ENCODE measurements around the gene CDX1.

The CDX1 gene

DNA sequence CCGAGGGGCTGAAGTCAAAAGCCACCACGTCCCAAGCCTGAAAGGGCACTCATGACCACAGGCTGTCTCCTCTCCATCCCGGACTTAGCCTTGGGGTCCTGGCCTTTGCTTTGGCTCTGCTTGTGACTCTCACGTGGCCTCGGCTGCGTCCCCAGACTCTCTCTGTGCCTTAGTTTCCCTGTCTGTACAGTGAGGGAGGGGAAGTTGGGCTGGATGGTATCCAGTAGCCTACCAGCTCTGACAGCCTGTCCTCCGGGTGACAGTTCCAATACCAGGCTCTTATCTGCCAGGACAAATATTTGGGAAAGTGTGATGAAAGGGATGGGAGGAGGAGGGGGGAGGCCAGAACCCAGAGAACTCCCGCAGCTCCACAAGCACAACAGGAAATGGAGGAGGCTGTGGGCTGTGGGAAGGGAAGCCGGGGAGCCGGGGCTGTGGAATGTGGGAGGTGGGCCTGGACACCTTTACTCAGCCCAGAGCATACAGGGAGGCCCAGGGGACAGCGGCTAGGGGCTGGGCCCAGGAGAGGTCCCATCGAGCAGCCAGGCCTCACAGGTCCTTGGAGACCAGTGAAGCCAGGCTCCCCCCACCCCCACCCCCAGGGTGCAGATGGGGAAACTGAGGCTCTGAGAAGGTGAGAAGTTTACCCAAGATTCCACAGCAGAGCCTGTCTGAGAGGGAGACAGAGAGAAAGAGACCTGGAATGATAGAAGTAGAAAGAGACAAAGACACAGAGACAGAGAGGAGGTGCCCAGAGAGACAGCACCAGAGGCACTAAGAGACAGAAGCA lies 29.2 kb upstream of the CDX1 start:
- H3K27ac ChIP-seq: no peak overlapping the region
- TF ChIP-seq, protein P1, sequence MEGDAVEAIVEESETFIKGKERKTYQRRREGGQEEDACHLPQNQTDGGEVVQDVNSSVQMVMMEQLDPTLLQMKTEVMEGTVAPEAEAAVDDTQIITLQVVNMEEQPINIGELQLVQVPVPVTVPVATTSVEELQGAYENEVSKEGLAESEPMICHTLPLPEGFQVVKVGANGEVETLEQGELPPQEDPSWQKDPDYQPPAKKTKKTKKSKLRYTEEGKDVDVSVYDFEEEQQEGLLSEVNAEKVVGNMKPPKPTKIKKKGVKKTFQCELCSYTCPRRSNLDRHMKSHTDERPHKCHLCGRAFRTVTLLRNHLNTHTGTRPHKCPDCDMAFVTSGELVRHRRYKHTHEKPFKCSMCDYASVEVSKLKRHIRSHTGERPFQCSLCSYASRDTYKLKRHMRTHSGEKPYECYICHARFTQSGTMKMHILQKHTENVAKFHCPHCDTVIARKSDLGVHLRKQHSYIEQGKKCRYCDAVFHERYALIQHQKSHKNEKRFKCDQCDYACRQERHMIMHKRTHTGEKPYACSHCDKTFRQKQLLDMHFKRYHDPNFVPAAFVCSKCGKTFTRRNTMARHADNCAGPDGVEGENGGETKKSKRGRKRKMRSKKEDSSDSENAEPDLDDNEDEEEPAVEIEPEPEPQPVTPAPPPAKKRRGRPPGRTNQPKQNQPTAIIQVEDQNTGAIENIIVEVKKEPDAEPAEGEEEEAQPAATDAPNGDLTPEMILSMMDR (IDR thresholded peaks at IDR 0.05): no peak
- H3K4me3 ChIP-seq (ENCODE audit: low read depth in 1 of 2, low read length in 1 of 2): no peak overlapping the region
- no peaks in the 10 kb centered on the region for H3K36me3 ChIP-seq
- H3K27me3 ChIP-seq: peaks cover 11% of the 10 kb centered on the region
- H3K4me1 ChIP-seq (ENCODE audit: control insufficient read depth in 1 of 2, insufficient read depth in 1 of 2, low read depth in 1 of 2, low read length in 1 of 2): peaks cover 0 to under 1% of the 10 kb centered on the region in 2 experiments
- H3K9me3 ChIP-seq: no peaks in the 10 kb centered on the region

GRCh38 chr5:150137997-150138396 lies 28.6 kb upstream of the CDX1 start:
- no peaks in the 10 kb centered on the region for H3K9me3 ChIP-seq
- H3K36me3 ChIP-seq: no peaks in the 10 kb centered on the region
- peaks cover 11% of the 10 kb centered on the region for H3K27me3 ChIP-seq
- H3K27ac ChIP-seq: no peak overlapping the region
- TF ChIP-seq, protein P1 (IDR thresholded peaks at IDR 0.05): no peak
- H3K4me3 ChIP-seq (ENCODE audit: low read depth in 1 of 2, low read length in 1 of 2): no peak overlapping the region
- peaks cover 3 to 7% of the 10 kb centered on the region in 2 experiments for H3K4me1 ChIP-seq (ENCODE audit: control insufficient read depth in 1 of 2, insufficient read depth in 1 of 2, low read depth in 1 of 2, low read length in 1 of 2)

DNA sequence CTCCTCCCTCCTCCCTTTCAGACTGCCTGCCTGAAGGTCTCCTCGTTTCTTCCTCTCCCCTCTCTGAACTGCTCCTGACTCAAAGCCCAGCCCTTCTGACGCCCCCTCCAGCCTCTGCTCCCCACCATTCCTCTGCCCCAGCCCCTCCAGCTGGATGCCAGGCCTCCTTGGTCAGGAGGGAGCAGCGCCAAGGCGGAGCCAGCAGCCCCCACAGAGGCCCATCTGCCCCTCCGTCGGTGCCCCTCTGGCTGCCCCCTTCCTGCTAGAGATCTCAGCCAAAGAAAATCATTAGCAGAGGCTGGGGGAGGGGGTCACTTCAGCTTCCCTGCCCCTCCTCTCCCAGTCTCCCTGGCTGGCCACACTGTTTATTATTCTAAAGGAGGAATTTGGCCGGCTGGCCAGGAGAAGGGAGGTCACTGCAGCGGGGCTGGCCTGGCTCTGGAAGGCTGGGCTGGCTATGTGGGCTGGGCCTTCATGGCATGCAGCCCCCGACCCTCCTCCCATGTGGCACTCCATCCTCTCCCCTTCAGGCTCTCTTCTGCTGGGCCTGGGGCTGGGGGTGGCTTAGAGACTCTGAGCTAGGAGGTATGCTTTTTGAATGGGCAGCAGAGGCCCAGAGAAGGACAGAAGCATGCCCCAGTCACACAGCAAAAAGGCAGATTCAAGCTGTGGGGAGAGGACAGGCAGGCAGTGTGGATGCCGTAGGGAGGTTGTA lies 27.9 kb upstream of the CDX1 start:
- H3K4me1 ChIP-seq (ENCODE audit: control insufficient read depth in 1 of 2, insufficient read depth in 1 of 2, low read depth in 1 of 2, low read length in 1 of 2): peaks cover 8 to 10% of the 10 kb centered on the region in 2 experiments
- H3K9me3 ChIP-seq: no peaks in the 10 kb centered on the region
- TF ChIP-seq, protein P1 (IDR thresholded peaks at IDR 0.05): no peak
- no peaks in the 10 kb centered on the region for H3K36me3 ChIP-seq
- no peak overlapping the region for H3K4me3 ChIP-seq (ENCODE audit: low read depth in 1 of 2, low read length in 1 of 2)
- no peak overlapping the region for H3K27ac ChIP-seq
- H3K27me3 ChIP-seq: peaks cover 8% of the 10 kb centered on the region

DNA sequence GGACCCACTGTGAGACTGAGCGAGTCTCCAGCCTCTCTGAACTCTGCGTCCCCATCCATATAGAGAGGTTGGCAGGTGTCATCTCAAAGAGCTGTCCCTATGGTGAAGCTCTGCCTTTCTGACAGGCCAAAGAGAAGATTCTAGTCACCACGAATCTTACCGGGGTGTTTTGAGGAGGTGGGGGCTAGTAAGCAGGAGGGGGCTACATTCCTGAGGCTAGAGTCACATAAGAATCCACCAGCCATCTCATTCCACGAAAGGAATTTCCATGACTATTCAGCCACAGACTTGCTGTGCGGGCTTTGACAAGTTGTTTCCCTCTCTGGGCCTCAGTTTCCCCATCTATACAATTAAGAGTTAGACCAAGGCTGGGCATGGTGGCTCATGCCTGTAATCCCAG lies 27.2 kb upstream of the CDX1 start:
- H3K4me1 ChIP-seq (ENCODE audit: control insufficient read depth in 1 of 2, insufficient read depth in 1 of 2, low read depth in 1 of 2, low read length in 1 of 2): peaks cover 8 to 10% of the 10 kb centered on the region in 2 experiments
- TF ChIP-seq, protein P1 (IDR thresholded peaks at IDR 0.05): no peak
- no peak overlapping the region for H3K27ac ChIP-seq
- H3K36me3 ChIP-seq: no peaks in the 10 kb centered on the region
- H3K27me3 ChIP-seq: peaks cover 1% of the 10 kb centered on the region
- no peaks in the 10 kb centered on the region for H3K9me3 ChIP-seq
- no peak overlapping the region for H3K4me3 ChIP-seq (ENCODE audit: low read depth in 1 of 2, low read length in 1 of 2)

DNA sequence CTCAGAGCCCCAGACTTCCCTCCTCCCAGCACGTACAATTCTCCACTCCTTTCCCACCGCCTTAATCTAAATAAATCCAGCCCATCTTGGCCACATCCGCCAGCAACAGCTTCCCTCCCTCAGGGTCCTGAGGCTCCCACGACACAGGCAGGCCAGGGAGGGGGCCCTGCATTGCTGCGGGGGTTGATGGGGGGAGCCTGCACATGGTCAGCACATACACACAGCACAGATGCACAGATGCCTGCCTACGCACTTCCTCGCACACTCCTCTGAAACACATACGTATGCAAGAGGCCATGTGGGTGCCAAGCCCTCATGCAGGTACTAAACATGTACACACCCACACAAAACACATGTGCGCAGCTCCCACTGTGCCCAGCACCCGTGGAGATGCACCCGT lies 25.7 kb upstream of the CDX1 start:
- TF ChIP-seq, protein P1 (IDR thresholded peaks at IDR 0.05): no peak
- H3K27ac ChIP-seq: no peak overlapping the region
- H3K27me3 ChIP-seq: no peaks in the 10 kb centered on the region
- H3K4me3 ChIP-seq (ENCODE audit: low read depth in 1 of 2, low read length in 1 of 2): no peak overlapping the region
- H3K9me3 ChIP-seq: no peaks in the 10 kb centered on the region
- peaks cover 8 to 10% of the 10 kb centered on the region in 2 experiments for H3K4me1 ChIP-seq (ENCODE audit: control insufficient read depth in 1 of 2, insufficient read depth in 1 of 2, low read depth in 1 of 2, low read length in 1 of 2)
- no peaks in the 10 kb centered on the region for H3K36me3 ChIP-seq

Measured in neutrophil (primary cell).